Chondrocyte (in vitro differentiated cells): ENCODE data around the gene RYR2. TPM values are rescaled to one million over a fixed set of nuclear protein-coding genes. Genes with fewer than 3 reads are reported as not detected.
"Not testable (repeated sequence)": the region's sequence is repeated elsewhere in the genome, so short reads cannot be mapped to it uniquely, and the experiment has no call there.

ENCODE experiments used
- DNase-seq: peaks from one replicate; pipeline ENCODE4 v3.0.0; 2021; ENCODE audit warnings: mixed read lengths, low spot score
- H3K27ac Mint-ChIP-seq: one replicate; pipeline ENCODE4 v1.8.0; 2021; ENCODE audit warnings: mild to moderate bottlenecking, moderate library complexity, mixed read lengths; ENCODE audit not compliant: unreplicated experiment
- H3K27me3 Mint-ChIP-seq: 2 replicates; pipeline ENCODE4 v1.8.0; 2021; ENCODE audit warnings: low read depth, mixed read lengths
- H3K36me3 Mint-ChIP-seq: 2 replicates; pipeline ENCODE4 v1.8.0; 2021; ENCODE audit warnings: low read depth, mixed read lengths
- H3K4me1 Mint-ChIP-seq: 2 replicates; pipeline ENCODE4 v1.8.0; 2021; ENCODE audit warnings: low read depth, mild to moderate bottlenecking, mixed read lengths
- H3K4me3 Mint-ChIP-seq: one replicate; pipeline ENCODE4 v1.8.0; 2021; ENCODE audit warnings: mild to moderate bottlenecking, moderate library complexity, mixed read lengths; ENCODE audit not compliant: unreplicated experiment
- H3K9me3 Mint-ChIP-seq: 2 replicates; pipeline ENCODE4 v1.8.0; 2021; ENCODE audit warnings: low read depth, mixed read lengths
- total RNA-seq: library from RNA; stranded (reverse); gene quantifications from 3 replicates; pipeline ENCODE4 v1.2.1, GENCODE V29; 2021
- TF ChIP-seq, protein P1 (sequence below): fragments of 200-600 bp; sonication (generic); IDR thresholded peaks from 2 replicates; pipeline ENCODE4 v1.5.0; 2021; ENCODE audit warnings: antibody characterized with exemption, mild to moderate bottlenecking, moderate library complexity

Gene RYR2
- total RNA-seq, 1 donor from 2014 or later: 0.12 TPM

- Mint-ChIP-seq H3K36me3 (no peaks in the 10 kb centered on the region), H3K4me1 (no peaks in the 10 kb centered on the region), H3K27ac (no peak overlapping the region), H3K9me3 (no peaks in the 10 kb centered on the region), H3K4me3 (no peak overlapping the region), H3K27me3 (peaks cover 11% of the 10 kb centered on the region)
- TF ChIP-seq, protein P1, sequence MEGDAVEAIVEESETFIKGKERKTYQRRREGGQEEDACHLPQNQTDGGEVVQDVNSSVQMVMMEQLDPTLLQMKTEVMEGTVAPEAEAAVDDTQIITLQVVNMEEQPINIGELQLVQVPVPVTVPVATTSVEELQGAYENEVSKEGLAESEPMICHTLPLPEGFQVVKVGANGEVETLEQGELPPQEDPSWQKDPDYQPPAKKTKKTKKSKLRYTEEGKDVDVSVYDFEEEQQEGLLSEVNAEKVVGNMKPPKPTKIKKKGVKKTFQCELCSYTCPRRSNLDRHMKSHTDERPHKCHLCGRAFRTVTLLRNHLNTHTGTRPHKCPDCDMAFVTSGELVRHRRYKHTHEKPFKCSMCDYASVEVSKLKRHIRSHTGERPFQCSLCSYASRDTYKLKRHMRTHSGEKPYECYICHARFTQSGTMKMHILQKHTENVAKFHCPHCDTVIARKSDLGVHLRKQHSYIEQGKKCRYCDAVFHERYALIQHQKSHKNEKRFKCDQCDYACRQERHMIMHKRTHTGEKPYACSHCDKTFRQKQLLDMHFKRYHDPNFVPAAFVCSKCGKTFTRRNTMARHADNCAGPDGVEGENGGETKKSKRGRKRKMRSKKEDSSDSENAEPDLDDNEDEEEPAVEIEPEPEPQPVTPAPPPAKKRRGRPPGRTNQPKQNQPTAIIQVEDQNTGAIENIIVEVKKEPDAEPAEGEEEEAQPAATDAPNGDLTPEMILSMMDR: no peak
- no peak for DNase-seq
Measured at GRCh38 chr1:237267743-237268142, 225.8 kb downstream of the RYR2 start.

DNA sequence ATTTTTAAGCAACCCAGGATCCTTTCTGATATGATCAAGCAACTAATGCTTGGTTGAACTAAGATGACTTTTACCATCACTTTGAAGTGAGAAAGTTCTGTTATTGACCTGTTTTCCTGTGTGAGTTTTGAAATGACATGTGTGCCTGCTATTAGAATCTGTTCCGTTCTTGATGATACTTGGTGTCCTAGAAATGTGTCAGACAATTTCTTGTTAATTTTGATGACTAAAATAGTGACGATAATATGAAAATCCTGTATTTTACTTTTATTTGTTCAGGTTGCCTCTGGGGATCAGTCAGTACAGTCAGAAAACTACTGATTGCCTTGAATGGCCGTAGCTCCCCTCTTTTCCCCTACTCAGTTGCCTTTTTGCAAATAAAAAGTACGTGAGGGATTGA, 228.0 kb downstream of the RYR2 start:
- peaks cover 8% of the 10 kb centered on the region for H3K27me3 Mint-ChIP-seq
- H3K36me3 Mint-ChIP-seq: no peaks in the 10 kb centered on the region
- no peak overlapping the region for H3K27ac Mint-ChIP-seq
- no peak for DNase-seq
- TF ChIP-seq, protein P1: no peak
- H3K9me3 Mint-ChIP-seq: no peaks in the 10 kb centered on the region
- no peak overlapping the region for H3K4me3 Mint-ChIP-seq
- H3K4me1 Mint-ChIP-seq: no peaks in the 10 kb centered on the region

DNA sequence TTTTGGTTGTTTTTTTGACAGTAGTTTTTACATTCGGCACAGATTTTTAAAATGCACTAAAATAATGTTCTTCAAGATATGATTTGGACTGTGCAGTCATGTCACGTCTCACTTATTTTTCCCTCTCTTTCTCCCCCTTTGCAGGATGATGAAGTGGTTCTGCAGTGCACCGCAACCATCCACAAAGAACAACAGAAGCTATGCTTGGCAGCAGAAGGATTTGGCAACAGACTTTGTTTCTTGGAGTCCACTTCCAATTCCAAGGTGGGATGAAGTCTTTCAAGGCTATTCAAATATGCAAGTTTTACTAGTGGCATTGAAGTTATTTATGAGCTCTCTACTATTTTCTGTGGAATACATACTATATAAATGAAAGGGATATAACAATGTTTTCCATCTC, 228.4 kb downstream of the RYR2 start:
- no peak overlapping the region for H3K27ac Mint-ChIP-seq
- DNase-seq: no peak
- no peaks in the 10 kb centered on the region for H3K4me1 Mint-ChIP-seq
- TF ChIP-seq, protein P1: no peak
- peaks cover 7% of the 10 kb centered on the region for H3K27me3 Mint-ChIP-seq
- H3K9me3 Mint-ChIP-seq: no peaks in the 10 kb centered on the region
- H3K36me3 Mint-ChIP-seq: no peaks in the 10 kb centered on the region
- no peak overlapping the region for H3K4me3 Mint-ChIP-seq

DNA sequence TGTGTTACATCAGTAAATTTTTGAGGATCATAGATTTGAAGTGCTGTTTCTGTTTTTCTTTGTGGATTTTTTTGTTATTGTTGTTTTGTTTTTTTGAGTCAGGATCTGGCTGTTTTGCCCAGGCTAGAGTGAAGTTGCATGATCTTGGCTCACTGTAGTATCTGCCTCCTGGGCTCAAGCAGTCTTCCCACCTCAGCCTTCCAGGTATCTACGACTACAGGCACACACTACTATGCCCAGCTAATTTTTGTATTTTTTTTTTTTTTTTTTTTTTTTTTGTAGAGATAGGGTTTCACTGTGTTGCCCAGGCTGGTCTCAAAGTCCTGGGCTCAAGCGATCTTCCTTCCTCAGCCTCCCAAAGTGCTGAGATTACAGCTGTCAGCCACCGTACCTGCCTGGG, 236.0 kb downstream of the RYR2 start:
- not testable (repeated sequence) for H3K4me3 Mint-ChIP-seq, H3K4me1 Mint-ChIP-seq, H3K27me3 Mint-ChIP-seq, H3K36me3 Mint-ChIP-seq, H3K9me3 Mint-ChIP-seq, DNase-seq, H3K27ac Mint-ChIP-seq

GRCh38 chr1:237279629-237280028, 237.6 kb downstream of the RYR2 start:
- peaks cover 6% of the 10 kb centered on the region for H3K27me3 Mint-ChIP-seq
- H3K9me3 Mint-ChIP-seq: no peaks in the 10 kb centered on the region
- DNase-seq: no peak
- no peaks in the 10 kb centered on the region for H3K36me3 Mint-ChIP-seq
- no peaks in the 10 kb centered on the region for H3K4me1 Mint-ChIP-seq
- TF ChIP-seq, protein P1: no peak
- H3K27ac Mint-ChIP-seq: no peak overlapping the region
- H3K4me3 Mint-ChIP-seq: no peak overlapping the region

DNA sequence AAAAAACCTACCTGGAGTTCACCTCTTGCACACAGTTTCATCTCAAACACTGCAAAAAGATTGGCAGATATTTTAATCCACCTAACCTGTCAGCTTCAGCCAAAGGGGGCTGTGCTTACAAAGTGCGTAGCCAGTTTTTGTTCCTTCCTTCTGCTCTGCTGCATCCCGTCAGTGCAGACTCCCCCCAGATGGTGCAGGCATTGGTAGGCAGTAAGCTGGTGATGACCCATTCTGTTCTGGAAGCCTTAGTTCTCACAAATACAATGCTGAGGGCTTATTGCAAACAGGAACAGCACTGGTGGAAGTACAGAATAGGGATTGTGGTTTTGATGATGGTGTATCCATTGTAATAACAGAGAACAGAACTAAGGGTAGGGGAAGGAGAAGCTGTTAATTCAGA, 239.5 kb downstream of the RYR2 start:
- no peaks in the 10 kb centered on the region for H3K4me1 Mint-ChIP-seq
- DNase-seq: no peak
- TF ChIP-seq, protein P1: no peak

More for the DNA sequence above, 239.5 kb downstream of the RYR2 start:
- Mint-ChIP-seq H3K27ac (no peak overlapping the region), H3K9me3 (no peaks in the 10 kb centered on the region), H3K4me3 (no peak overlapping the region), H3K27me3 (peaks cover 7% of the 10 kb centered on the region), H3K36me3 (no peaks in the 10 kb centered on the region)
